Measurements from ENCODE around the gene FMNL2.
A peak's percentile ranks its signal among the peaks of the same experiment; 100 is the strongest.

Gene FMNL2

GRCh38 chr2:152523091-152523490 is 188.1 kb downstream of the FMNL2 start:
- Histone ChIP-seq H3K27me3 (ENCODE audit: control insufficient read depth, insufficient read depth, low read length) (no peaks in the 10 kb centered on the region), H3K9me3 (replicated peaks; ENCODE audit: low read length) (no peaks in the 10 kb centered on the region), H3K4me1 (ENCODE audit: control insufficient read depth, insufficient read depth, low read length) (peaks cover 41% of the 10 kb centered on the region), H3K9ac (ENCODE audit: low read depth, low read length) (no peak overlapping the region), H3K4me3 (ENCODE audit: low read length) (no peak overlapping the region), H3K4me2 (ENCODE audit: low read length) (peak overlapping the region; percentile 54), H3K36me3 (ENCODE audit: insufficient read depth, low read length) (no peaks in the 10 kb centered on the region)

GRCh38 chr2:152525277-152525838 is 190.4 kb downstream of the FMNL2 start:
- Histone ChIP-seq H3K4me1 (ENCODE audit: control insufficient read depth, insufficient read depth, low read length) (peaks cover 41% of the 10 kb centered on the region), H3K4me3 (ENCODE audit: low read length) (peak overlapping the region; percentile 18), H3K27me3 (ENCODE audit: control insufficient read depth, insufficient read depth, low read length) (no peaks in the 10 kb centered on the region), H3K36me3 (ENCODE audit: insufficient read depth, low read length) (no peaks in the 10 kb centered on the region), H3K4me2 (ENCODE audit: low read length) (peak overlapping the region; percentile 55), H3K9ac (ENCODE audit: low read depth, low read length) (no peak overlapping the region), H3K9me3 (replicated peaks; ENCODE audit: low read length) (no peaks in the 10 kb centered on the region)

GRCh38 chr2:152529420-152530115 is 194.6 kb downstream of the FMNL2 start:
- Histone ChIP-seq H3K9me3 (replicated peaks; ENCODE audit: low read length) (no peaks in the 10 kb centered on the region), H3K4me2 (ENCODE audit: low read length) (no peak overlapping the region), H3K27me3 (ENCODE audit: control insufficient read depth, insufficient read depth, low read length) (no peaks in the 10 kb centered on the region), H3K4me1 (ENCODE audit: control insufficient read depth, insufficient read depth, low read length) (peaks cover 22% of the 10 kb centered on the region), H3K9ac (ENCODE audit: low read depth, low read length) (no peak overlapping the region), H3K4me3 (ENCODE audit: low read length) (no peak overlapping the region), H3K36me3 (ENCODE audit: insufficient read depth, low read length) (no peaks in the 10 kb centered on the region)

DNA sequence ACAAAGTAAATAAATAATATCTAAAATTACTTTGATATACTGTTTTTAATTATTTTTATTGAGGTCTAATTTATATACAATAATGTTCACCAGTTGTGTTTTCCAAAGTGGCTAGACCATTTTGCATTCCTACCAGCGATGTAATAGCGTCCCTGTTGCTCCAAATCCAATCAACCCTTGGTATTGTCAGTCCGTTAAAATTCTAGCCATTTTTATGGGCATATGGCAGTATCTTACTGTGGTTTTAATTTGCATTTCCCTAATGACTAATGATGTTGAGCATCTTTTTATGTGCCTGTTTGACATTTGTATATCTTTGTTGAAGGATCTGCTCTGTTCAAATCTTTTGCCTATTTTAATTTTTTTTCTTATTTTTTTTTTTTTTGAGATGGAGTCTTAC is 197.3 kb downstream of the FMNL2 start:
- H3K36me3 ChIP-seq (ENCODE audit: insufficient read depth, low read length) = no peaks in the 10 kb centered on the region
- no peaks in the 10 kb centered on the region for H3K27me3 ChIP-seq (ENCODE audit: control insufficient read depth, insufficient read depth, low read length)
- H3K9me3 ChIP-seq (replicated peaks; ENCODE audit: low read length) = no peaks in the 10 kb centered on the region
- H3K4me2 ChIP-seq (ENCODE audit: low read length) = no peak overlapping the region
- H3K9ac ChIP-seq (ENCODE audit: low read depth, low read length) = no peak overlapping the region
- H3K4me1 ChIP-seq (ENCODE audit: control insufficient read depth, insufficient read depth, low read length) = peaks cover 6% of the 10 kb centered on the region
- no peak overlapping the region for H3K4me3 ChIP-seq (ENCODE audit: low read length)

GRCh38 chr2:152534460-152535135 is 199.6 kb downstream of the FMNL2 start:
- Histone ChIP-seq H3K4me3 (ENCODE audit: low read length) (no peak overlapping the region), H3K9ac (ENCODE audit: low read depth, low read length) (no peak overlapping the region), H3K36me3 (ENCODE audit: insufficient read depth, low read length) (no peaks in the 10 kb centered on the region), H3K27me3 (ENCODE audit: control insufficient read depth, insufficient read depth, low read length) (no peaks in the 10 kb centered on the region), H3K4me2 (ENCODE audit: low read length) (peak overlapping the region; percentile 53), H3K4me1 (ENCODE audit: control insufficient read depth, insufficient read depth, low read length) (peaks cover 6% of the 10 kb centered on the region), H3K9me3 (replicated peaks; ENCODE audit: low read length) (no peaks in the 10 kb centered on the region)

DNA sequence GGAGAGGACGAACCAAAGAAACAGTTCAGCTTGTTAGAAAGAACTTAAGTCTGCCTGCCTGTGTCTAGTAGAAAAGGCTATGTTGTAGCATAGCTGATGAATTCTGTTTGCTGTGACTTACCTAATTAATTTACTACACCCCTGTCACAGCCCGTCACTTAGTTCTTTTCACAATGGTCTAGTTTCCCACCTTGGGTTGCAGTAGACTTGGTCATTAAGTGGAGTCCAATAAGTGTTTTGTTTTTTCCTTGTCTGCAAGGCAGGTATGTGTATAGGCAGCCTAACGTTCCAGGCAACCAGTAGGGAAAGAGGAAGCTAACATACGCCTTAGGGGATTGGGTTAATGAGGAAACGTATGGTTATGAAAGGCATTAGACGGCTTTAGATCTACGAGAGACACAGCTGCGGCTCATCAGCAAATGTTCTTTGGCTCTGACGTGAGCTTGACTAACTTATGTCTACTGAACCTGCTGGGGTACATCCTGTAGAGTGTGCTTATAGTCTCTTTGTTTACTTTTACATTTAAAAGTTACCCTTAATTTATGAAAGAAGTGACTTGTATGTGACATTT is 202.2 kb downstream of the FMNL2 start:
- Histone ChIP-seq H3K9ac (ENCODE audit: low read depth, low read length) (no peak overlapping the region), H3K4me2 (ENCODE audit: low read length) (no peak overlapping the region), H3K4me3 (ENCODE audit: low read length) (no peak overlapping the region), H3K9me3 (replicated peaks; ENCODE audit: low read length) (no peaks in the 10 kb centered on the region), H3K36me3 (ENCODE audit: insufficient read depth, low read length) (no peaks in the 10 kb centered on the region), H3K27me3 (ENCODE audit: control insufficient read depth, insufficient read depth, low read length) (no peaks in the 10 kb centered on the region), H3K4me1 (ENCODE audit: control insufficient read depth, insufficient read depth, low read length) (peaks cover 11% of the 10 kb centered on the region)

GRCh38 chr2:152539424-152539823 is 204.4 kb downstream of the FMNL2 start:
- Histone ChIP-seq H3K36me3 (ENCODE audit: insufficient read depth, low read length) (no peaks in the 10 kb centered on the region), H3K4me1 (ENCODE audit: control insufficient read depth, insufficient read depth, low read length) (peaks cover 27% of the 10 kb centered on the region), H3K9me3 (replicated peaks; ENCODE audit: low read length) (no peaks in the 10 kb centered on the region), H3K4me2 (ENCODE audit: low read length) (no peak overlapping the region), H3K4me3 (ENCODE audit: low read length) (no peak overlapping the region), H3K27me3 (ENCODE audit: control insufficient read depth, insufficient read depth, low read length) (no peaks in the 10 kb centered on the region), H3K9ac (ENCODE audit: low read depth, low read length) (no peak overlapping the region)

DNA sequence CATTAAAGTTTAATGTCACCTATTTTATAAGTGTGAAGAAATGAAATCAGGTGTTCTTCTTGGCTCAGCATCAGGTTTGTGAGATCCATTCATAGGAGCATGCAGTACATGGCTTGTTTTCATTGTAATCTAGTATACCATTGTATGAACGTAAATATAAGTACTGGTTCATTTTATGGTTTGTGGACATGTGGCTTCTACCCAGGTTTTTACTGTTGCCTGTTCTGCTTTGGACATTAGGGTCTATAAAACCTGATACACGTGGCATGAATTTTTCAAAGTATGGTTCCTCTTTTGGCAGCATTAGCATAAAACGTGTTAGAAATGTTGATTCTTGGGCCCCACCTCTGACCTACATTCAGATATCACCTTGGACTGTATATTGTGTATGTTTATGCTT is 206.7 kb downstream of the FMNL2 start:
- Histone ChIP-seq H3K27me3 (ENCODE audit: control insufficient read depth, insufficient read depth, low read length) (no peaks in the 10 kb centered on the region), H3K4me3 (ENCODE audit: low read length) (no peak overlapping the region), H3K9me3 (replicated peaks; ENCODE audit: low read length) (no peaks in the 10 kb centered on the region), H3K4me1 (ENCODE audit: control insufficient read depth, insufficient read depth, low read length) (peaks cover 25% of the 10 kb centered on the region), H3K4me2 (ENCODE audit: low read length) (no peak overlapping the region), H3K9ac (ENCODE audit: low read depth, low read length) (no peak overlapping the region), H3K36me3 (ENCODE audit: insufficient read depth, low read length) (no peaks in the 10 kb centered on the region)

- H3K27me3 ChIP-seq (ENCODE audit: control insufficient read depth, insufficient read depth, low read length) = no peaks in the 10 kb centered on the region
- peak overlapping the region; percentile 44 for H3K9ac ChIP-seq (ENCODE audit: low read depth, low read length)
- H3K4me1 ChIP-seq (ENCODE audit: control insufficient read depth, insufficient read depth, low read length) = peaks cover 25% of the 10 kb centered on the region
- no peaks in the 10 kb centered on the region for H3K9me3 ChIP-seq (replicated peaks; ENCODE audit: low read length)
- H3K36me3 ChIP-seq (ENCODE audit: insufficient read depth, low read length) = no peaks in the 10 kb centered on the region
- peak overlapping the region; percentile 58 for H3K4me2 ChIP-seq (ENCODE audit: low read length)
- H3K4me3 ChIP-seq (ENCODE audit: low read length) = no peak overlapping the region
These were observed 207.5 kb downstream of the FMNL2 start for GRCh38 chr2:152542337-152542994.

DNA sequence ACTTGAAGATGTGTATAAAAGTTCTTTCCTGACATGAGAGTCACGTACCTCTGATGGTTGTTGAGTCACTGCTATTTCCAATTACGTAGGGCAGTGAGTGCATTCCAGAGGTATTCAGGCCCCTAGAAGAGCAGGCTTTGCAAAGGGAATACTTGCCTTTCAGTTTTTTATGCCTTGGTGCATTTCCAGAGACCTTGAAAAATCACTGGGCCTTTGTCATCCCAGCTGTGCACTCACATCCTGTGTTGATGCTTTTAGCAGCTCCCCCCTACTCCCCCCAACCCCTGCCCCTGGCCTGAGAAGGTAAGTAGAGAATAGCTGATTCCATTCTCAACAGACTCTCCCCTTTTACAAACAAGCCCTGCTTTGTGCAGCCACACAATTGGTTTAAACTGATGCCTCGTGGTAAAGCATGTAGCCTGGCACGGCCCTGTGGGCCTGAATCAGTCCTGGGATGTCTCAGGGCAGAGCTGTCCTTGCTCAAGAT is 208.1 kb downstream of the FMNL2 start:
- Histone ChIP-seq H3K4me2 (ENCODE audit: low read length) (peak overlapping the region; percentile 58), H3K4me3 (ENCODE audit: low read length) (no peak overlapping the region), H3K9me3 (replicated peaks; ENCODE audit: low read length) (no peaks in the 10 kb centered on the region), H3K36me3 (ENCODE audit: insufficient read depth, low read length) (no peaks in the 10 kb centered on the region), H3K27me3 (ENCODE audit: control insufficient read depth, insufficient read depth, low read length) (no peaks in the 10 kb centered on the region), H3K9ac (ENCODE audit: low read depth, low read length) (peak overlapping the region; percentile 70), H3K4me1 (ENCODE audit: control insufficient read depth, insufficient read depth, low read length) (peaks cover 25% of the 10 kb centered on the region)

GRCh38 chr2:152543717-152544116 is 208.7 kb downstream of the FMNL2 start:
- H3K4me3 ChIP-seq (ENCODE audit: low read length) = no peak overlapping the region
- H3K9me3 ChIP-seq (replicated peaks; ENCODE audit: low read length) = no peaks in the 10 kb centered on the region
- H3K9ac ChIP-seq (ENCODE audit: low read depth, low read length) = peak overlapping the region; percentile 70
- no peaks in the 10 kb centered on the region for H3K27me3 ChIP-seq (ENCODE audit: control insufficient read depth, insufficient read depth, low read length)
- no peaks in the 10 kb centered on the region for H3K36me3 ChIP-seq (ENCODE audit: insufficient read depth, low read length)
- H3K4me1 ChIP-seq (ENCODE audit: control insufficient read depth, insufficient read depth, low read length) = peaks cover 31% of the 10 kb centered on the region
- H3K4me2 ChIP-seq (ENCODE audit: low read length) = peak overlapping the region; percentile 46

Data from skeletal muscle satellite cell (primary cell).